Calu3 (cell line): ENCODE measurements around the gene GPD2. TPM values are rescaled to one million over a fixed set of nuclear protein-coding genes. Genes with fewer than 3 reads are reported as not detected.

Source experiments
- BruUV-seq: library from RNA; stranded (reverse); fragments of 400-500 nt; replicated peaks from 2 replicates; lab custom pipeline; 2021; lab: Mats Ljungman, UMichigan
- CTCF ChIA-PET: fragments of 300-600 bp; sonication (Branson Sonifier 250); formaldehyde crosslinking; loops from one replicate; lab custom pipeline; 2022; ENCODE audit warnings: antibody characterized with exemption; lab: Charles Lee
- DNase-seq: peaks from one replicate; pipeline ENCODE4 v3.0.0; 2022
- H3K27ac Mint-ChIP-seq: one replicate; pipeline ENCODE4 v1.8.0; 2022; ENCODE audit warnings: mixed read lengths; ENCODE audit not compliant: unreplicated experiment
- H3K27me3 Mint-ChIP-seq: one replicate; pipeline ENCODE4 v1.8.0; 2022; ENCODE audit warnings: mixed read lengths; ENCODE audit not compliant: unreplicated experiment
- H3K36me3 Mint-ChIP-seq: one replicate; pipeline ENCODE4 v1.8.0; 2022; ENCODE audit warnings: mild to moderate bottlenecking, moderate library complexity, mixed read lengths; ENCODE audit not compliant: insufficient read depth, unreplicated experiment
- H3K4me1 Mint-ChIP-seq: one replicate; pipeline ENCODE4 v1.8.0; 2022; ENCODE audit warnings: mild to moderate bottlenecking, low read depth, mixed read lengths; ENCODE audit not compliant: unreplicated experiment
- H3K4me3 Mint-ChIP-seq: one replicate; pipeline ENCODE4 v1.8.0; 2022; ENCODE audit warnings: mild to moderate bottlenecking, low read depth, moderate library complexity, mixed read lengths; ENCODE audit not compliant: unreplicated experiment
- H3K9me3 Mint-ChIP-seq: one replicate; pipeline ENCODE4 v1.8.0; 2022; ENCODE audit warnings: low read depth, mixed read lengths; ENCODE audit not compliant: unreplicated experiment
- CTCF ChIP-seq: fragments of 200-600 bp; IDR thresholded peaks from one replicate; pipeline ENCODE4 v1.8.0; 2022; ENCODE audit warnings: antibody characterized with exemption; ENCODE audit not compliant: unreplicated experiment
- intact Hi-C: fragments of 100-400 bp; cut with micrococcal nuclease; formaldehyde crosslinking; loops from one replicate; pipeline ENCODE4 v1.10.0; 2022; ENCODE audit not compliant: unreplicated experiment
- total RNA-seq: library from RNA; stranded (reverse); gene quantifications from 2 replicates; pipeline ENCODE4 v1.2.3, GENCODE V29; 2022

The GPD2 gene
- total RNA-seq, 1 experiment from 2014 or later = 55.4 TPM

DNA sequence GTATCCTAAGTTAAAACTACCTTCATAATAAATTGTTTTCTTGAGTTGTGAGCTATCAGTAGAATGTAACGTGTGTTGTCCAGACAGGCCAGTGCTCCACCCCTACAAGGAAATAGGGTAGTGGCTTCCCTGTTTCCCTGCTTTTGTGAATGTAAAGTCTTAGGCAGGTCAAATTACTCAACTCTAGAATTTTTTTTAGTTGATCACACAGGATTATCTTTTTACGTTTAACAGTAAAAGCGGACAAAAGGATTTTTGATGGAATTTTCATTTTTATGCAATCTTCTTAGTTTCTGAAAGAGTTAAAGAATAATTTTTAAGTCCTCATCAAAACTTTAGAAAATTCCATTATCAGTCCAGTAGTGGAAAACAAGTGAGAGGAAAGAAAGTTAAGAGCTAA lies 38.2 kb downstream of the GPD2 start:
- intact Hi-C loops = no loop called here
- CTCF ChIA-PET = interaction anchor here (1.3 kb wide), 1 partner anchor 10 kb away, joined by 4 read pairs; no protein-coding TSS in a partner anchor
- no peaks in the 10 kb centered on the region for H3K9me3 Mint-ChIP-seq
- no peaks in the 10 kb centered on the region for H3K36me3 Mint-ChIP-seq
- H3K4me3 Mint-ChIP-seq = no peak overlapping the region
- H3K4me1 Mint-ChIP-seq = peaks cover 36% of the 10 kb centered on the region
- no peak for DNase-seq
- H3K27ac Mint-ChIP-seq = no peak overlapping the region
- no TSS peak for BruUV-seq
- no peak for TF ChIP-seq CTCF
- no peaks in the 10 kb centered on the region for H3K27me3 Mint-ChIP-seq

- Mint-ChIP-seq H3K27me3 (no peaks in the 10 kb centered on the region), H3K4me3 (peak overlapping the region; percentile 40), H3K27ac (peak overlapping the region; percentile 86), H3K4me1 (peaks cover 33% of the 10 kb centered on the region), H3K9me3 (no peaks in the 10 kb centered on the region), H3K36me3 (no peaks in the 10 kb centered on the region)
- intact Hi-C loops = loop anchor here (5.0 kb wide), 1 partner anchor 39 kb away; the partner anchor contains the start of gene GPD2
- DNase-seq = no peak
- CTCF ChIA-PET = interaction anchor here (0.6 kb wide), 1 partner anchor 20 kb away, joined by 3 read pairs; no protein-coding TSS in a partner anchor
- no peak for TF ChIP-seq CTCF
- BruUV-seq = no TSS peak
These were observed 40.1 kb downstream of the GPD2 start for GRCh38 chr2:156476021-156476849.

- DNase-seq = no peak
- peaks cover 27% of the 10 kb centered on the region for H3K4me1 Mint-ChIP-seq
- intact Hi-C loops = loop anchor here (5.0 kb wide), 1 partner anchor 40 kb away; the partner anchor contains the start of gene GPD2
- CTCF ChIA-PET = interaction anchor here (0.6 kb wide), 1 partner anchor 19 kb away, joined by 3 read pairs; no protein-coding TSS in a partner anchor
- BruUV-seq = no TSS peak
- H3K27me3 Mint-ChIP-seq = no peaks in the 10 kb centered on the region
- H3K9me3 Mint-ChIP-seq = no peaks in the 10 kb centered on the region
- peak overlapping the region; percentile 86 for H3K27ac Mint-ChIP-seq
- H3K36me3 Mint-ChIP-seq = no peaks in the 10 kb centered on the region
- peak overlapping the region; percentile 40 for H3K4me3 Mint-ChIP-seq
- no peak for TF ChIP-seq CTCF
These were observed 40.6 kb downstream of the GPD2 start for GRCh38 chr2:156476850-156477206.

GRCh38 chr2:156480376-156480775 lies 44.2 kb downstream of the GPD2 start:
- no TSS peak for BruUV-seq

More at GRCh38 chr2:156480376-156480775, 44.2 kb downstream of the GPD2 start:
- Mint-ChIP-seq H3K9me3 (no peaks in the 10 kb centered on the region), H3K4me3 (no peak overlapping the region), H3K27ac (no peak overlapping the region), H3K36me3 (no peaks in the 10 kb centered on the region), H3K27me3 (no peaks in the 10 kb centered on the region), H3K4me1 (peaks cover 18% of the 10 kb centered on the region)
- TF ChIP-seq CTCF = no peak
- CTCF ChIA-PET = no interaction called here
- intact Hi-C loops = no loop called here
- no peak for DNase-seq
